Vagina (tissue), 2 donors: ENCODE results near the gene EHBP1. TPM values are rescaled to one million over a fixed set of nuclear protein-coding genes. Genes with fewer than 3 reads are reported as not detected.

Experiments
- DNase-seq, 2 donors: peaks; one replicate each; pipeline ENCODE4 v3.0.0-alpha.2; 2017; ENCODE audit errors: extremely low spot score in 2 of 2
- H3K27ac ChIP-seq: fragments of 200-600 bp; sonication (generic); one replicate; pipeline ENCODE4 v1.5.1; 2019
- H3K27me3 ChIP-seq: fragments of 200-600 bp; sonication (generic); one replicate; pipeline ENCODE4 v1.5.1; 2019
- H3K36me3 ChIP-seq, 2 donors: fragments of 200-600 bp; sonication (generic); one replicate each; pipeline ENCODE4 v1.5.1; 2017 to 2019
- H3K4me1 ChIP-seq: fragments of 200-600 bp; sonication (generic); one replicate; pipeline ENCODE4 v1.5.1; 2019
- H3K4me3 ChIP-seq, 2 donors: fragments of 200-600 bp; sonication (generic); 1 replicate in 1 of 2; 2 replicates in 1 of 2; pipeline ENCODE4 v1.5.1; 2016 to 2019
- H3K9me3 ChIP-seq: fragments of 200-600 bp; sonication (generic); one replicate; pipeline ENCODE4 v1.5.1; 2019
- CTCF ChIP-seq, 3 experiments: fragments of 450-650 bp in 2 of 3; fragments of 200-600 bp in 1 of 3; sonication (generic) in 1 of 3; IDR thresholded peaks; one replicate each; pipeline ENCODE4 v1.5.1; 2017 to 2019; ENCODE audit warnings: antibody characterized with exemption in 3 of 3, mild to moderate bottlenecking in 2 of 3, moderate library complexity in 2 of 3
- POLR2A ChIP-seq, 2 donors: fragments of 450-650 bp; IDR thresholded peaks; one replicate each; pipeline ENCODE4 v1.6.1; 2017; ENCODE audit warnings: antibody characterized with exemption in 2 of 2, mild to moderate bottlenecking in 2 of 2, moderate library complexity in 2 of 2
- POLR2AphosphoS5 ChIP-seq, 2 donors: sonication (generic); formaldehyde crosslinking; IDR thresholded peaks; one replicate each; pipeline ENCODE4 v1.9.0; 2017; ENCODE audit warnings: antibody characterized with exemption in 2 of 2, mild to moderate bottlenecking in 2 of 2, low read depth in 1 of 2; ENCODE audit not compliant: insufficient read depth in 1 of 2
- intact Hi-C: fragments of 100-400 bp; cut with DNase I; formaldehyde crosslinking; loops from one replicate; pipeline ENCODE4 v1.15.1; 2023
- total RNA-seq: library from RNA; depleted of rRNA; stranded (reverse); fragments of >200 nt; gene quantifications from one replicate; pipeline ENCODE4 v1.2.3, GENCODE V29; 2016

EHBP1 gene
- total RNA-seq, 1 donor from 2014 or later, result 97.7 TPM

- Histone ChIP-seq H3K4me3 (no peak overlapping the region), H3K27me3 (no peaks in the 10 kb centered on the region), H3K4me1 (no peaks in the 10 kb centered on the region), H3K36me3 (no peaks in the 10 kb centered on the region), H3K9me3 (no peaks in the 10 kb centered on the region), H3K27ac (no peak overlapping the region)
- TF ChIP-seq CTCF (IDR thresholded peaks at IDR 0.05) (no peak), POLR2AphosphoS5 (IDR thresholded peaks at IDR 0.05; ENCODE audit: insufficient read depth in 1 of 2, low read depth in 1 of 2) (no peak), POLR2A (IDR thresholded peaks at IDR 0.05) (no peak)
- DNase-seq, result no peak
- intact Hi-C loops, result no loop called here
Observed at GRCh38 chr2:62894966-62895631, 189.6 kb downstream of the EHBP1 start.

- Histone ChIP-seq H3K27ac (no peak overlapping the region), H3K4me3 (no peak overlapping the region), H3K27me3 (no peaks in the 10 kb centered on the region), H3K36me3 (no peaks in the 10 kb centered on the region), H3K9me3 (no peaks in the 10 kb centered on the region), H3K4me1 (no peaks in the 10 kb centered on the region)
- no peak for TF ChIP-seq POLR2AphosphoS5 (IDR thresholded peaks at IDR 0.05; ENCODE audit: insufficient read depth in 1 of 2, low read depth in 1 of 2)
- TF ChIP-seq POLR2A (IDR thresholded peaks at IDR 0.05), result no peak
- intact Hi-C loops, result no loop called here
- DNase-seq, result no peak
Observed at GRCh38 chr2:62895632-62896009, 190.1 kb downstream of the EHBP1 start.

GRCh38 chr2:62897187-62897827 lies 191.8 kb downstream of the EHBP1 start:
- no peak for DNase-seq
- no peaks in the 10 kb centered on the region for H3K27me3 ChIP-seq
- H3K36me3 ChIP-seq, result no peaks in the 10 kb centered on the region
- no peaks in the 10 kb centered on the region for H3K4me1 ChIP-seq
- H3K4me3 ChIP-seq, result no peak overlapping the region
- TF ChIP-seq CTCF (IDR thresholded peaks at IDR 0.05) (no peak), POLR2AphosphoS5 (IDR thresholded peaks at IDR 0.05; ENCODE audit: insufficient read depth in 1 of 2, low read depth in 1 of 2) (no peak), POLR2A (IDR thresholded peaks at IDR 0.05) (no peak)
- intact Hi-C loops, result no loop called here
- no peak overlapping the region for H3K27ac ChIP-seq
- no peaks in the 10 kb centered on the region for H3K9me3 ChIP-seq

- Histone ChIP-seq H3K27me3 (no peaks in the 10 kb centered on the region), H3K27ac (no peak overlapping the region), H3K36me3 (no peaks in the 10 kb centered on the region), H3K4me3 (no peak overlapping the region), H3K9me3 (no peaks in the 10 kb centered on the region), H3K4me1 (no peaks in the 10 kb centered on the region)
- TF ChIP-seq POLR2A (IDR thresholded peaks at IDR 0.05) (no peak), POLR2AphosphoS5 (IDR thresholded peaks at IDR 0.05; ENCODE audit: insufficient read depth in 1 of 2, low read depth in 1 of 2) (no peak), CTCF (IDR thresholded peaks at IDR 0.05) (no peak)
- no peak for DNase-seq
- intact Hi-C loops, result no loop called here
Observed at GRCh38 chr2:62904344-62904743, 198.8 kb downstream of the EHBP1 start.

GRCh38 chr2:62908145-62908544 lies 202.6 kb downstream of the EHBP1 start:
- intact Hi-C loops, result no loop called here
- H3K4me3 ChIP-seq, result no peak overlapping the region
- H3K27ac ChIP-seq, result no peak overlapping the region
- no peaks in the 10 kb centered on the region for H3K4me1 ChIP-seq
- no peak for TF ChIP-seq CTCF (IDR thresholded peaks at IDR 0.05)
- TF ChIP-seq POLR2A (IDR thresholded peaks at IDR 0.05), result no peak
- no peak for TF ChIP-seq POLR2AphosphoS5 (IDR thresholded peaks at IDR 0.05; ENCODE audit: insufficient read depth in 1 of 2, low read depth in 1 of 2)
- H3K36me3 ChIP-seq, result no peaks in the 10 kb centered on the region
- H3K9me3 ChIP-seq, result no peaks in the 10 kb centered on the region
- DNase-seq, result no peak
- no peaks in the 10 kb centered on the region for H3K27me3 ChIP-seq
